ENCODE measurements around the gene SEZ6L. TPM values are rescaled to one million over a fixed set of nuclear protein-coding genes. Genes with fewer than 3 reads are reported as not detected.

SEZ6L gene
- polyA plus RNA-seq, 2 donors, result 0.01 to 0.04 TPM

DNA sequence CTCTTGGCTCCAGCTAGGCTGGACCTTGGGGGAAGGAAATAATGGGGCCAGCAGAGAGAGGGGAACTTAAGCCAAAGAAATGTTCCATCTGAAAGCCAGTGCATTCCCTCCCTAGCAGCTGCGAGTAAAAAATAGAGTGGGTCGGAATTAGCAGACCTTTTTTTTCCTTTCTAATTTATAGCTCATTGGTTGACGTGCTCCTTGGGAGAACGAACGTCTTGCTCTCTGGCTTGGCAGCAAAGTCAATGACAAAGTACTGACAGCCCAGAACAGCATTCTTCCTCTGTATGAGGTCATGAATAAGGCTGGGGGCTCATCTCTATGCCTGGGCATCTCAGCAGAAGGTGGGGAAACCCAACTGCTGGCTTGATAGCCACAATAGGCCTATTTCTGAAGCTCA, 65.0 kb downstream of the SEZ6L start:
- WGBS, 2 donors, result 42 to 47% methylated on average over 5 of the region's 5 CpGs
- no peaks in the 10 kb centered on the region for H3K4me1 ChIP-seq (ENCODE audit: control insufficient read depth in 2 of 2, insufficient read depth in 2 of 2, low read length in 1 of 2)
- H3K27me3 ChIP-seq (ENCODE audit: control insufficient read depth in 1 of 2, insufficient read depth in 2 of 2, low read length in 2 of 2), result no peaks in the 10 kb centered on the region
- H3K36me3 ChIP-seq (ENCODE audit: control insufficient read depth in 2 of 2, insufficient read depth in 2 of 2, low read length in 1 of 2), result no peaks in the 10 kb centered on the region
- no peaks in the 10 kb centered on the region for H3K9me3 ChIP-seq (ENCODE audit: control insufficient read depth in 2 of 2, insufficient read depth in 1 of 2, low read depth in 1 of 2, low read length in 1 of 2)
- H3K27ac ChIP-seq (ENCODE audit: low read depth in 2 of 2, low read length in 1 of 2), result no peak overlapping the region
- no peak overlapping the region for H3K4me3 ChIP-seq (ENCODE audit: low read depth in 1 of 2, low read length in 2 of 2)

DNA sequence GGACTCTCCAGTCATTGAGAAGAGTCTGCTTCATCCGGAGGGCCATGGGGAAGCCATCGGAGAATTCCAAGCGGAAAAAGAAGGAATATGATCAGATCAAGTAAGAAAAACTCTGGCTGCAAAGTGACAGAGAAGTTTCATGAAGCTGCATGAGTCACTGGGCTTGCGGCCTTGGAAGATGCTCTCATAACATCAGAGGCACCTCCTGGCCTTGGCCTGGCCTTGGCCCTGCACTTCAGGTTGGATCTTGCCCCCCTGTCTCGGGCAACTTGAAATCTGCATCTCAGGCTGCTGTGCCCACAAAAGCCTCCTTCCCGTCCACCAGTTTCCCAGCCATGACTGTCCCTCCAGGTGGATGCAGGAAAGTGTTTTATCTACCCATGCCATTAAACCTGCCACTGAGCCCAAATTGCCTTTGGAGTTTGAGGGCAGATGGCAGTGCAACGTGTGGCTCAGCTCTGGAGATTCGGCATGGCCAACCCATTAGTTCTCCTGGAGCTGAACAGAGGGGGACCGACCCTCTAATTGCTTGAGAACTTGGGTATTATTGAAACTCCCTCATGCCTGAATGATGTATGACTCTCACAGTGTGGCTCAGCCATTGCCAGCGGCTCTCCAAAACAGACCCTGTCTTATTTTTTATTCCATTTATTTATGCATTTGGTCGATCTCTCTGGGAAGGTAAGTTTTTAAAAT, 66.7 kb downstream of the SEZ6L start:
- H3K36me3 ChIP-seq (ENCODE audit: control insufficient read depth in 2 of 2, insufficient read depth in 2 of 2, low read length in 1 of 2), result no peaks in the 10 kb centered on the region
- no peaks in the 10 kb centered on the region for H3K27me3 ChIP-seq (ENCODE audit: control insufficient read depth in 1 of 2, insufficient read depth in 2 of 2, low read length in 2 of 2)
- WGBS, 2 donors, result 55 to 65% methylated on average over 11 of the region's 11 CpGs
- H3K27ac ChIP-seq (ENCODE audit: low read depth in 2 of 2, low read length in 1 of 2), result no peak overlapping the region
- no peak overlapping the region for H3K4me3 ChIP-seq (ENCODE audit: low read depth in 1 of 2, low read length in 2 of 2)
- H3K9me3 ChIP-seq (ENCODE audit: control insufficient read depth in 2 of 2, insufficient read depth in 1 of 2, low read depth in 1 of 2, low read length in 1 of 2), result no peaks in the 10 kb centered on the region
- H3K4me1 ChIP-seq (ENCODE audit: control insufficient read depth in 2 of 2, insufficient read depth in 2 of 2, low read length in 1 of 2), result no peaks in the 10 kb centered on the region

DNA sequence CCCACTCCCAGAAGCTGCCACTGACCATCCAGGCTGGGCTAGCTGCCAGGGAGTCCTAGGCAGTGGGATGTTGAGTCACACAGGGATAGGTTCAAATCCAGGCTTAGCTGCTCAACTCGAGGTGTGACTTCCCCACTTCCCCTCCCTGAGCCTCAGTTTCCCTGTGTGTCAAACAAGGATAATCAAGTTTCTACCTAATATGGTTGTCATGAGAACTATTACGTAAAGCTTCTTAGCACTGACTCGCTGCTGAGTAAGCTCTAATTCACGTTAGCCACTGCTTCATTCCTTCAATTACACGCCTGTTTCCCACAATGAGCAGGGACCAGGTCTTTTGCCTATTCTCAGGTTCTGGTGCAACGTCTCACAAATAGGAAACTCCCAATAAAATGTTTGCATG, 67.7 kb downstream of the SEZ6L start:
- 54 to 62% methylated on average over 6 of the region's 6 CpGs for WGBS, 2 donors
- Histone ChIP-seq H3K4me1 (ENCODE audit: control insufficient read depth in 2 of 2, insufficient read depth in 2 of 2, low read length in 1 of 2) (no peaks in the 10 kb centered on the region), H3K27me3 (ENCODE audit: control insufficient read depth in 1 of 2, insufficient read depth in 2 of 2, low read length in 2 of 2) (no peaks in the 10 kb centered on the region), H3K4me3 (ENCODE audit: low read depth in 1 of 2, low read length in 2 of 2) (no peak overlapping the region), H3K9me3 (ENCODE audit: control insufficient read depth in 2 of 2, insufficient read depth in 1 of 2, low read depth in 1 of 2, low read length in 1 of 2) (no peaks in the 10 kb centered on the region), H3K36me3 (ENCODE audit: control insufficient read depth in 2 of 2, insufficient read depth in 2 of 2, low read length in 1 of 2) (no peaks in the 10 kb centered on the region), H3K27ac (ENCODE audit: low read depth in 2 of 2, low read length in 1 of 2) (no peak overlapping the region)

DNA sequence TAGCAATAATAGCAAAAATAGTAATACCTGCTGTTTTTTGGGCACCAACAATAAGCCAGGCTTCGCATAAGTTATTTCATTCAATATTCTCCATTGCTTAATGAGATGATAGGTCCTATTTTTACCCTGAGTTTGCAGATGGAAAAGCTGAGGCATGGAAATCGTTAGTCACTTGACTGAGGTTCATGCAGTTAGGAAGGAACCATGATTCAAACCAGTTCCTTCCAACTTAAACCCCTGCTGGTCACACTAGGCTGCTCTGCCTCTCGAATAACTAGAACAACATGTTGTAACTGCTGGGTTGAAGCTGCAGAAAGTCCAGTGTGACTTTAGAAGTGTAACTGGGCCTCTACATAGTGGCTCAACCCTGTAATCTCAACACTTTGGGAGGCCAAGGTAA, 69.3 kb downstream of the SEZ6L start:
- H3K27ac ChIP-seq (ENCODE audit: low read depth in 2 of 2, low read length in 1 of 2), result no peak overlapping the region
- H3K36me3 ChIP-seq (ENCODE audit: control insufficient read depth in 2 of 2, insufficient read depth in 2 of 2, low read length in 1 of 2), result no peaks in the 10 kb centered on the region
- H3K27me3 ChIP-seq (ENCODE audit: control insufficient read depth in 1 of 2, insufficient read depth in 2 of 2, low read length in 2 of 2), result no peaks in the 10 kb centered on the region
- H3K9me3 ChIP-seq (ENCODE audit: control insufficient read depth in 2 of 2, insufficient read depth in 1 of 2, low read depth in 1 of 2, low read length in 1 of 2), result no peaks in the 10 kb centered on the region
- H3K4me3 ChIP-seq (ENCODE audit: low read depth in 1 of 2, low read length in 2 of 2), result no peak overlapping the region
- WGBS, 2 donors, result 81 to 82% methylated on average over 3 of the region's 3 CpGs
- H3K4me1 ChIP-seq (ENCODE audit: control insufficient read depth in 2 of 2, insufficient read depth in 2 of 2, low read length in 1 of 2), result no peaks in the 10 kb centered on the region

DNA sequence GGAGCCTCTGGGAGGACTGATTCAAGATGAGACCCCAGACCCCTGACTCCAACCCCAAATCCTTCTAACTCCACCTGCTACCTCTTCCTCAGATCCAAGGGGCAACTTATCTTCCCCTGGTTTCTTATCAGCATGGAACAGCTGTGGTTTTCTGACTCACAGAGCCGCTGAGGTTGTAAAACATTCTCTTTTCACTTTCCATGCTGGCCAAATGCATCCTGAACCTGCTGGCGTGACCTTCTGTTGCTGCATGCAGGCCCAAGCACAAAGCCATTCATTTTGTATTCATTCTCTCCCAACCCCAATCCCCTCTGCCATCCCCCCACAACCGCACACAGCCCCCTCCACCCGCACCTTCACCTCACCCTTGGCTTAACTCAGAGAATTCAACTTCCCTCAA, 70.3 kb downstream of the SEZ6L start:
- H3K4me1 ChIP-seq (ENCODE audit: control insufficient read depth in 2 of 2, insufficient read depth in 2 of 2, low read length in 1 of 2), result no peaks in the 10 kb centered on the region
- H3K27me3 ChIP-seq (ENCODE audit: control insufficient read depth in 1 of 2, insufficient read depth in 2 of 2, low read length in 2 of 2), result no peaks in the 10 kb centered on the region
- no peak overlapping the region for H3K27ac ChIP-seq (ENCODE audit: low read depth in 2 of 2, low read length in 1 of 2)
- H3K9me3 ChIP-seq (ENCODE audit: control insufficient read depth in 2 of 2, insufficient read depth in 1 of 2, low read depth in 1 of 2, low read length in 1 of 2), result no peaks in the 10 kb centered on the region
- no peaks in the 10 kb centered on the region for H3K36me3 ChIP-seq (ENCODE audit: control insufficient read depth in 2 of 2, insufficient read depth in 2 of 2, low read length in 1 of 2)
- WGBS, 2 donors, result 42 to 68% methylated on average over 4 of the region's 4 CpGs
- H3K4me3 ChIP-seq (ENCODE audit: low read depth in 1 of 2, low read length in 2 of 2), result no peak overlapping the region

DNA sequence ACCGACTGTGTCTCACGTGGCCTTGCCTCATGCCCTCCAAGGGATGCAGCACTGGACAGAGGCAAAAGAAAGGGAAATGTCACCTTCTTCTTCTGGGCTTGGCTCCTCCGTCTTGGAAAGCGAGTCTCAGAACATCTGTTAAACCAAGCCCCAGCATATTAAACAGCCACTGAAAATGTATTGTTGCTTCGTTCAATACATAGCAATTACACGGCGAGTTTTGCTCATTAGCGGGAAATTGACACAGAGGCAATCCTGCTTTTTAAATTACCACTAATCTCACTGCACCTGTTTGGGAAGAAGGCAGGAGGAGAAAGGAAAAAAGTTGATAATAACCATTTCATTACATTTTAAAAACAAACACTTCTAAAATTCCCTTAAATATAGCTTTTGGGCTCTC, 72.1 kb downstream of the SEZ6L start:
- H3K27ac ChIP-seq (ENCODE audit: low read depth in 2 of 2, low read length in 1 of 2), result no peak overlapping the region
- H3K9me3 ChIP-seq (ENCODE audit: control insufficient read depth in 2 of 2, insufficient read depth in 1 of 2, low read depth in 1 of 2, low read length in 1 of 2), result no peaks in the 10 kb centered on the region
- H3K4me1 ChIP-seq (ENCODE audit: control insufficient read depth in 2 of 2, insufficient read depth in 2 of 2, low read length in 1 of 2), result no peaks in the 10 kb centered on the region
- no peak overlapping the region for H3K4me3 ChIP-seq (ENCODE audit: low read depth in 1 of 2, low read length in 2 of 2)
- no peaks in the 10 kb centered on the region for H3K36me3 ChIP-seq (ENCODE audit: control insufficient read depth in 2 of 2, insufficient read depth in 2 of 2, low read length in 1 of 2)
- 86% methylated on average over 8 of the region's 8 CpGs for WGBS, 2 donors
- no peaks in the 10 kb centered on the region for H3K27me3 ChIP-seq (ENCODE audit: control insufficient read depth in 1 of 2, insufficient read depth in 2 of 2, low read length in 2 of 2)

DNA sequence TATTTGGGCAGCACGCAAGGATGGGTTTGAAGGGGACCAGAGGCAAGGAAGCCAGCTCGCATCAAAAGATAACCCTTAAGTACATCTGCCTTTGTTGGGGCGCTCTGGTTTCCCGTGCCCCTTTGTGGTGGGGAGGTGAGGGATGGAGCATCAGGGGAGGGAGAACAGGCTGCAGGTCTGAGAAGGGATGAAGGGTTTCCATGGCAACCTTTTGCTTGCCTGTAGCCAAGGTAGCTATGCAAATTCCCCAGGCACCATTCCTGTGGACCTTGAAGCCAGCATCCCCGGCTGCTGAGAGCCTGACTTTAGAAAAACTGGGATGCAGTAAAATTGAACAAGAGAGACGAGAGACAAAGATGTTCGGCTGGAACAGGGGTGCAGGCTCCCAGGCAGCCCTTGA, 75.7 kb downstream of the SEZ6L start:
- no peaks in the 10 kb centered on the region for H3K9me3 ChIP-seq (ENCODE audit: control insufficient read depth in 2 of 2, insufficient read depth in 1 of 2, low read depth in 1 of 2, low read length in 1 of 2)
- no peaks in the 10 kb centered on the region for H3K36me3 ChIP-seq (ENCODE audit: control insufficient read depth in 2 of 2, insufficient read depth in 2 of 2, low read length in 1 of 2)
- H3K27ac ChIP-seq (ENCODE audit: low read depth in 2 of 2, low read length in 1 of 2), result no peak overlapping the region
- WGBS, 2 donors, result 58 to 67% methylated on average over 7 of the region's 7 CpGs
- H3K27me3 ChIP-seq (ENCODE audit: control insufficient read depth in 1 of 2, insufficient read depth in 2 of 2, low read length in 2 of 2), result no peaks in the 10 kb centered on the region
- H3K4me1 ChIP-seq (ENCODE audit: control insufficient read depth in 2 of 2, insufficient read depth in 2 of 2, low read length in 1 of 2), result no peaks in the 10 kb centered on the region
- no peak overlapping the region for H3K4me3 ChIP-seq (ENCODE audit: low read depth in 1 of 2, low read length in 2 of 2)

DNA sequence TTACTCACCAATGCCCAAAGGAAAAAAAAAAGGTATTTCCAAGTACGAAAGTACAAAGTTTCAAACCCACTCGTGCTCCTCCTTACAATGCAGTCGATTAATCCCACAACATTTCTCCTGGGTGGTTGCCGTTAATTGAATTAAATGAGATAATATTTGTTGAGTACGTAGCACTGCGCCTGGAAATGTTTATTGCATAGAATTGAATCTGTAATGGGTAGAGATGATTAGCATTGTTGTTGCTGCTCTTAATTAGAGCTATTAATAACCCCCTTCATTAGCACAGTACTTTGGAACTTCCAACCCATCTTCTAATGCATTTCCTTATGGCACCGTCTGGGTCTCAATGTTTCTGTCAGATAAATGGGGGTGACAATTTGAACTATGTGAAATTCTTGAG, 77.3 kb downstream of the SEZ6L start:
- H3K27me3 ChIP-seq (ENCODE audit: control insufficient read depth in 1 of 2, insufficient read depth in 2 of 2, low read length in 2 of 2), result no peaks in the 10 kb centered on the region
- no peak overlapping the region for H3K27ac ChIP-seq (ENCODE audit: low read depth in 2 of 2, low read length in 1 of 2)
- H3K36me3 ChIP-seq (ENCODE audit: control insufficient read depth in 2 of 2, insufficient read depth in 2 of 2, low read length in 1 of 2), result no peaks in the 10 kb centered on the region
- no peaks in the 10 kb centered on the region for H3K4me1 ChIP-seq (ENCODE audit: control insufficient read depth in 2 of 2, insufficient read depth in 2 of 2, low read length in 1 of 2)
- H3K9me3 ChIP-seq (ENCODE audit: control insufficient read depth in 2 of 2, insufficient read depth in 1 of 2, low read depth in 1 of 2, low read length in 1 of 2), result peaks cover 0 to under 1% of the 10 kb centered on the region in 2 donors
- 81 to 83% methylated on average over 7 of the region's 7 CpGs for WGBS, 2 donors
- H3K4me3 ChIP-seq (ENCODE audit: low read depth in 1 of 2, low read length in 2 of 2), result no peak overlapping the region

DNA sequence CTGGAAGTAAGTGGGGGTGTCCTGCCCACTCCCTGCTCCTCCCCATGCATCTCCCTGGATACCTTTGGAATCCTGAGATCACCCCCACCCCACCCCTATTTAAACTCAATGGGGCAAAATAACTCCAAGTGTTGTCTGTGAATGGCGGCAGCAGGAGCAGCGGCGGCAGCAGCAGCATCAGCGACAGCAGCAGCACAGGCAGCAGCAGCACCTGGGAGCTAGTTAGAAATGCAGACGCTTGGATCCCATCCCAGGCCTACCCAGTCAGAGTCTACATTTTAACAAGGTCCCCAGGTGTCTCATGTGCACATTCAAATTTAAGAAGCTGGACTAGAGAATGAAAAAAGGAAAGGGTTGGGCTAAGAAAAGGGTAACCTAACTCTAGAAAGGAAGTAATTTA, 82.6 kb downstream of the SEZ6L start:
- Histone ChIP-seq H3K27ac (ENCODE audit: low read depth in 2 of 2, low read length in 1 of 2) (no peak overlapping the region), H3K36me3 (ENCODE audit: control insufficient read depth in 2 of 2, insufficient read depth in 2 of 2, low read length in 1 of 2) (no peaks in the 10 kb centered on the region), H3K4me3 (ENCODE audit: low read depth in 1 of 2, low read length in 2 of 2) (no peak overlapping the region), H3K9me3 (ENCODE audit: control insufficient read depth in 2 of 2, insufficient read depth in 1 of 2, low read depth in 1 of 2, low read length in 1 of 2) (peaks cover 0 to 4% of the 10 kb centered on the region in 2 donors), H3K4me1 (ENCODE audit: control insufficient read depth in 2 of 2, insufficient read depth in 2 of 2, low read length in 1 of 2) (no peaks in the 10 kb centered on the region), H3K27me3 (ENCODE audit: control insufficient read depth in 1 of 2, insufficient read depth in 2 of 2, low read length in 2 of 2) (peaks cover 0 to 2% of the 10 kb centered on the region in 2 donors)
- 78 to 80% methylated on average over 5 of the region's 5 CpGs for WGBS, 2 donors

DNA sequence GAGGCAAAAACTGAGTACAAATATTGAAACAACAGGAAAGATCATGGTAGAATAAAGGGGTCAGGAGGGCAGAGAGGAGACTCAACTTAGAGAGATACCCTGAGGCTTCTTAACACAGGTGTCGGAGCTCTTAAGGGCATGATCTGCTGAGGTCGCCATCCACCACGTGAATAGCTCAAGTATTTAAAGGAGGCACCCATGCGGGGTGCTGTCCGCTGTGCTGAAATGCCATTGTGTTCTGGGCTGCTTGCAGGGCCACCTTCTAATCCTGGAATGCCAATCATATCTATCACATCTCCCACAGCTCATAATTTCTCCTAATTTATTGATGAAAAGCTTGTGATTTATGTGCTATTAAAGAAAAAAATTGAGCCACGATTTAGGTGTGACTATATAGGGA, 90.2 kb downstream of the SEZ6L start:
- H3K4me3 ChIP-seq (ENCODE audit: low read depth in 1 of 2, low read length in 2 of 2), result no peak overlapping the region
- no peaks in the 10 kb centered on the region for H3K36me3 ChIP-seq (ENCODE audit: control insufficient read depth in 2 of 2, insufficient read depth in 2 of 2, low read length in 1 of 2)
- no peak overlapping the region for H3K27ac ChIP-seq (ENCODE audit: low read depth in 2 of 2, low read length in 1 of 2)
- no peaks in the 10 kb centered on the region for H3K4me1 ChIP-seq (ENCODE audit: control insufficient read depth in 2 of 2, insufficient read depth in 2 of 2, low read length in 1 of 2)
- 4 to 6% methylated on average over 6 of the region's 6 CpGs for WGBS, 2 donors
- no peaks in the 10 kb centered on the region for H3K9me3 ChIP-seq (ENCODE audit: control insufficient read depth in 2 of 2, insufficient read depth in 1 of 2, low read depth in 1 of 2, low read length in 1 of 2)
- H3K27me3 ChIP-seq (ENCODE audit: control insufficient read depth in 1 of 2, insufficient read depth in 2 of 2, low read length in 2 of 2), result no peaks in the 10 kb centered on the region

Measured in esophagus (tissue), 2 donors.